Suprapubic skin (tissue), 3 donors: Measurements from ENCODE around the gene PRKCQ.

Experiments
- POLR2A ChIP-seq, 2 donors: fragments of 450-650 bp; IDR thresholded peaks; one replicate each; pipeline ENCODE4 v1.6.1; 2017; ENCODE audit warnings: antibody characterized with exemption in 2 of 2, mild to moderate bottlenecking in 2 of 2, moderate library complexity in 2 of 2
- TF ChIP-seq, protein P1 (sequence below), 2 donors: fragments of 200-600 bp in 1 of 2; fragments of 450-650 bp in 1 of 2; sonication (generic) in 1 of 2; IDR thresholded peaks; one replicate each; pipeline ENCODE4 v1.5.1; 2016 to 2019; ENCODE audit warnings: antibody characterized with exemption in 2 of 2, mild to moderate bottlenecking in 1 of 2, moderate library complexity in 1 of 2

DNA sequence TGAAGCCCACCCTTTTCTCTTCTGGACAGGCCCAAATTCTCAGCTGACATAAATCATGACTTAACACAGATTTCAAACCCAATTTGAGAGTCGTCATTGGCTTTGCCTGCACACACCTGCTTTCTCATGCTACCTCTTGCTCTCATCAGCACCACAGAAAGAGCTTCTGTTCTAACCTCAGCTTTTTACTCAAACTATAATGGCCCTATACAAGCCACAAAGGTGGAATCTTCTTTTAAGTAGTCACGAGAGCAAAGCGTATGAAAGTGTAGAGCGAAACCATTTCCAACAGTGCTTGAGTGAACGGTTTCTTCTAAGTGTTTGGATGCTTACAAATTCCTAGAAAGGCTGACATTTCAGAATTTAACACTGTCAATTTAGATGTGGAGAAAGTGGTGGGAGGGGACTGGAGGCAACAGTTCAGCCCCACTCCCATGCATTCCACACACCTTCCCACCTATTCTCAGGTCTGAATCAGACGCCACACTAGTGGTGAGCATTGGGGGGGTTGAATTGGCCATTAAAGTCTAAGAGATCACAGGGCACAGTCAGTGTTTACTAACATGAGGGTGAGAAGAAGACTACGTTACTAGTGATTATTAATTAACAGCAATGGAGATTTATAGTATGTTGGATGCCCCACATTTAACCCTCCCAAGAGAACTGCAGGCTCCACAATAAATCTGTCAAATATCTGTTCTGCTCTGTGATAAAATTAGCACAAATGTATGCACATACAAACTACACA, 114.0 kb downstream of the PRKCQ start:
- TF ChIP-seq, protein P1, sequence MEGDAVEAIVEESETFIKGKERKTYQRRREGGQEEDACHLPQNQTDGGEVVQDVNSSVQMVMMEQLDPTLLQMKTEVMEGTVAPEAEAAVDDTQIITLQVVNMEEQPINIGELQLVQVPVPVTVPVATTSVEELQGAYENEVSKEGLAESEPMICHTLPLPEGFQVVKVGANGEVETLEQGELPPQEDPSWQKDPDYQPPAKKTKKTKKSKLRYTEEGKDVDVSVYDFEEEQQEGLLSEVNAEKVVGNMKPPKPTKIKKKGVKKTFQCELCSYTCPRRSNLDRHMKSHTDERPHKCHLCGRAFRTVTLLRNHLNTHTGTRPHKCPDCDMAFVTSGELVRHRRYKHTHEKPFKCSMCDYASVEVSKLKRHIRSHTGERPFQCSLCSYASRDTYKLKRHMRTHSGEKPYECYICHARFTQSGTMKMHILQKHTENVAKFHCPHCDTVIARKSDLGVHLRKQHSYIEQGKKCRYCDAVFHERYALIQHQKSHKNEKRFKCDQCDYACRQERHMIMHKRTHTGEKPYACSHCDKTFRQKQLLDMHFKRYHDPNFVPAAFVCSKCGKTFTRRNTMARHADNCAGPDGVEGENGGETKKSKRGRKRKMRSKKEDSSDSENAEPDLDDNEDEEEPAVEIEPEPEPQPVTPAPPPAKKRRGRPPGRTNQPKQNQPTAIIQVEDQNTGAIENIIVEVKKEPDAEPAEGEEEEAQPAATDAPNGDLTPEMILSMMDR (IDR thresholded peaks at IDR 0.05): no peak
- TF ChIP-seq POLR2A (IDR thresholded peaks at IDR 0.05): no peak
